Neural progenitor cell (in vitro differentiated cells): ENCODE measurements around the gene CAV2.

Experiments used
- CTCF ChIP-seq: fragments of 200-600 bp; sonication (generic); IDR thresholded peaks from 2 replicates; pipeline ENCODE4 v1.5.1; 2017; ENCODE audit warnings: antibody characterized with exemption, mild to moderate bottlenecking
- EZH2 ChIP-seq: fragments of 200-600 bp; sonication (generic); IDR thresholded peaks from 2 replicates; pipeline ENCODE4 v1.6.1; 2017; ENCODE audit warnings: antibody characterized with exemption, mild to moderate bottlenecking, moderate library complexity
- EZH2phosphoT487 ChIP-seq: fragments of 200-600 bp; sonication (generic); IDR thresholded peaks from 2 replicates; pipeline ENCODE4 v1.6.1; 2017; ENCODE audit warnings: antibody characterized with exemption

- TF ChIP-seq CTCF: no peak
- TF ChIP-seq EZH2phosphoT487: no peak
- TF ChIP-seq EZH2: no peak
Measured at GRCh38 chr7:116510795-116511194, 11.3 kb downstream of the CAV2 start.
